ENCODE measurements around the gene HEATR9. TPM values are rescaled to one million over a fixed set of nuclear protein-coding genes. Genes with fewer than 3 reads are reported as not detected.

Gene HEATR9
- total and polyA plus RNA-seq, 3 donors from 2014 or later = 6.1 to 28.3 (median 7.8) TPM

DNA sequence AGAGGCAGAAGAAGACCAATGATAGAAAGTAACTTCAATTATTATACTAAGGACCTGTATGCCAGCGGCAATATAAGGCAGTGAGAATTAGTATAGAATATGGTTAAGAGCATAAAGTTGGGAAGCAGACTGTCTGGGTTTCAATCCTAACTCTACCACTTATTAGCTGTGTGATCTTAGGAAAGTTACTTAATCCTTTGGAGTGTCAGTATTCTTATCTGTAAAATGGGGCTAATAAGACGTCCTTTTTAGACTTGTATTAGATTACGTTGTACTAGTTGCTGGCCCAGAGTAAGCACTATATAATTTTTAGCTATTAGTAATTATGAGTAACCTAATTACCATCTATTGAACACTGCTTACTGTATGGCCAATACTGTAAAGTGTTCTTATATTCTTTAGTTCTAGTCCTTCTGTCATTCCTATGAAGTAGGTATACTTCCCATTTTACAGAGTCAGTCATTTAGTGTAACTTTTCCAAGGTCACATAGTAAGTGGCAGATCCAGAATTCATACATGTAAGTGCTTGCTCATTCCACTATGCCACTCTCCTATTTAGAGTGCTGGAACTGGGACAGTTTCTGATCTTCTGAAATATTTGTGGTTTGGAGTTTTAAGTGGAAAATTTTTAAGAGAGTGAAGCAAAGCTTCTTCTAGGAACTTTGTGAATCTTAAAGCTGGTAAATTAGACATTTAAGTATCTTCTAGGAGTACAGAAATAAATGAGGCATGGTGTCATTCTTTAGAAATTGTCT lies 22.5 kb downstream of the HEATR9 start:
- Histone ChIP-seq H3K4me3 (no peak overlapping the region), H3K27me3 (no peaks in the 10 kb centered on the region), H3K27ac (no peak overlapping the region), H3K36me3 (ENCODE audit: low read depth, missing control alignments) (no peaks in the 10 kb centered on the region), H3K9me3 (no peaks in the 10 kb centered on the region), H3K4me1 (no peaks in the 10 kb centered on the region)
- no peak for DNase-seq
- TF ChIP-seq POLR2A (IDR thresholded peaks at IDR 0.05) = no peak
- WGBS, 2 donors = 67 to 75% methylated on average over 3 of the region's 3 CpGs
- intact Hi-C loops (cut with DNase I; ENCODE audit: low total_unique reads) = no loop called here

DNA sequence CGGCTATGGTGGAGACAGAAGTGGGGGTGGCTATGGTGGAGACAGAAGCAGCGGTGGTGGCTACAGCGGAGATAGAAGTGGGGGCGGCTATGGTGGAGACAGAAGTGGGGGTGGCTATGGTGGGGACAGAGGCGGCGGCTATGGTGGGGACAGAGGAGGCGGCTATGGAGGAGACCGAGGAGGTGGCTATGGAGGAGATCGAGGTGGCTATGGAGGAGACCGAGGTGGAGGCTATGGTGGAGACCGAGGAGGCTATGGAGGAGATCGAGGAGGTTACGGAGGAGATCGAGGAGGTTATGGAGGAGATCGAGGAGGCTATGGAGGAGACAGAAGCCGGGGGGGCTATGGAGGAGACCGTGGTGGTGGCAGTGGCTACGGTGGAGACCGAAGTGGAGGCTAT lies 24.1 kb downstream of the HEATR9 start:
- no peaks in the 10 kb centered on the region for H3K36me3 ChIP-seq (ENCODE audit: low read depth, missing control alignments)
- 92 to 94% methylated on average over 19 of the region's 19 CpGs for WGBS, 2 donors

DNA sequence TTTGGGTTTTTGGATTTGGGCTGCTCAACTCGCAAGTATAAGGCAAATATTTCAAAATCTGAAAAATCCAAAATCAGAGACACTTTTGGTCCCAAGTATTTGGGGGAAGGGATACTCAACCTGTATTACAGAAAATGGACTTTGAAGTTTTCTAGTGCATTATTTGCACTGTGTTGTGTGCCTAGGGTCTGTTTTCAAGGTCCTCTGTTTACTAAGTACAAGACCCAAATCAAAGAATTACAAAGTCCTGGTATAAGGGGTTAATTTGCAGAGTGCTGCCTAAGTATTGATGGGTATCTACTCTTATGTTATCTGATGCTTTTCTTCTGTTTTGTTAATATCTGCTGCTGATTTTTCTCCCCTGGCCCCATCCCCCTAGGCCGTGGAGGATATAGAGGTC lies 25.0 kb downstream of the HEATR9 start:
- Histone ChIP-seq H3K9me3 (no peaks in the 10 kb centered on the region), H3K36me3 (ENCODE audit: low read depth, missing control alignments) (no peaks in the 10 kb centered on the region), H3K4me3 (no peak overlapping the region), H3K4me1 (no peaks in the 10 kb centered on the region), H3K27me3 (no peaks in the 10 kb centered on the region), H3K27ac (no peak overlapping the region)
- WGBS, 2 donors = 94 to 96% methylated on average over 2 of the region's 2 CpGs
- intact Hi-C loops (cut with DNase I; ENCODE audit: low total_unique reads) = no loop called here
- TF ChIP-seq POLR2A (IDR thresholded peaks at IDR 0.05) = no peak
- TF ChIP-seq, protein P1, sequence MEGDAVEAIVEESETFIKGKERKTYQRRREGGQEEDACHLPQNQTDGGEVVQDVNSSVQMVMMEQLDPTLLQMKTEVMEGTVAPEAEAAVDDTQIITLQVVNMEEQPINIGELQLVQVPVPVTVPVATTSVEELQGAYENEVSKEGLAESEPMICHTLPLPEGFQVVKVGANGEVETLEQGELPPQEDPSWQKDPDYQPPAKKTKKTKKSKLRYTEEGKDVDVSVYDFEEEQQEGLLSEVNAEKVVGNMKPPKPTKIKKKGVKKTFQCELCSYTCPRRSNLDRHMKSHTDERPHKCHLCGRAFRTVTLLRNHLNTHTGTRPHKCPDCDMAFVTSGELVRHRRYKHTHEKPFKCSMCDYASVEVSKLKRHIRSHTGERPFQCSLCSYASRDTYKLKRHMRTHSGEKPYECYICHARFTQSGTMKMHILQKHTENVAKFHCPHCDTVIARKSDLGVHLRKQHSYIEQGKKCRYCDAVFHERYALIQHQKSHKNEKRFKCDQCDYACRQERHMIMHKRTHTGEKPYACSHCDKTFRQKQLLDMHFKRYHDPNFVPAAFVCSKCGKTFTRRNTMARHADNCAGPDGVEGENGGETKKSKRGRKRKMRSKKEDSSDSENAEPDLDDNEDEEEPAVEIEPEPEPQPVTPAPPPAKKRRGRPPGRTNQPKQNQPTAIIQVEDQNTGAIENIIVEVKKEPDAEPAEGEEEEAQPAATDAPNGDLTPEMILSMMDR (IDR thresholded peaks at IDR 0.05) = no peak
- DNase-seq = no peak

More for the DNA sequence above, 24.1 kb downstream of the HEATR9 start:
- Histone ChIP-seq H3K4me1 (no peaks in the 10 kb centered on the region), H3K27me3 (no peaks in the 10 kb centered on the region), H3K27ac (no peak overlapping the region), H3K9me3 (no peaks in the 10 kb centered on the region), H3K4me3 (no peak overlapping the region)
- intact Hi-C loops (cut with DNase I; ENCODE audit: low total_unique reads) = no loop called here
- no peak for DNase-seq
- TF ChIP-seq, protein P1 (IDR thresholded peaks at IDR 0.05) = no peak
- no peak for TF ChIP-seq POLR2A (IDR thresholded peaks at IDR 0.05)

DNA sequence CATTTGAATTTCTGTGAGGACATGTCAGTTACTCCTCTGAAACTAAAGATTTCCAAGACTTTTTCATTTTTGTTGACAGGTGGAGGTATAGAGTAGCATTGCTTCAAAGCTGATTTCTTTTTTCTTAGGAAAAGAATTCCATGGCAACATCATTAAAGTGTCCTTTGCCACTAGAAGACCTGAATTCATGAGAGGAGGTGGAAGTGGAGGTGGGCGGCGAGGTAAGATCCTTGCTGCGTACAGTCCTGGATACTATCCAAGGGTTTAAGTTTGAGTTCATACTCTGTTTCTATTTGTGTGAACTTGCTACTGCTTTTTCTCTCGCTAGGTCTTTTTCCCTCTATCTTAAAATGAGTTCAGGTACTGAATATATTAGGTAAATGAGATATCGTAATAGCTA lies 26.5 kb downstream of the HEATR9 start:
- H3K4me3 ChIP-seq = no peak overlapping the region
- intact Hi-C loops (cut with DNase I; ENCODE audit: low total_unique reads) = no loop called here
- no peaks in the 10 kb centered on the region for H3K36me3 ChIP-seq (ENCODE audit: low read depth, missing control alignments)
- no peaks in the 10 kb centered on the region for H3K27me3 ChIP-seq
- H3K9me3 ChIP-seq = no peaks in the 10 kb centered on the region
- TF ChIP-seq POLR2A (IDR thresholded peaks at IDR 0.05) = no peak
- DNase-seq = no peak
- no peaks in the 10 kb centered on the region for H3K4me1 ChIP-seq
- no peak overlapping the region for H3K27ac ChIP-seq
- 83 to 92% methylated on average over 5 of the region's 5 CpGs for WGBS, 2 donors

DNA sequence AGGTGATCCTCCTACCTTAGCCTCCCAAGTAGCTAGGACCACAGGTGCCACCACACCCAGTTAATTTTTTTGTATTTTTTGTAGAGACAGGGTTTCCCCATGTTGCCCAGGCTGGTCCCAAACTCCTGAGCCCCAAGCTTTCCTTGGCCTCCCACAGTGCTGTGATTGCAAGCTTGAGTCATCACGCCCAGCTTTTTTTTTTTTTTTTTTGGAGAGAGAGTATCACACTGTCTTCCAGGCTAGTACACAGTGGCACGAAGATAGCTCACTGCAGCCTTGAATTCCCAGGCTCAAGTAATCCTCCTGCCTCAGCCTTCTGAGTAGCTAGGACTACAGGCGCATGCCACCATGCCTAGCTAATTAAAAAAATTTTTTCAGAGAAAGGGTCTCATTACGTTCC lies 27.2 kb downstream of the HEATR9 start:
- TF ChIP-seq, protein P1 (IDR thresholded peaks at IDR 0.05) = no peak
- TF ChIP-seq POLR2A (IDR thresholded peaks at IDR 0.05) = no peak
- Histone ChIP-seq H3K9me3 (no peaks in the 10 kb centered on the region), H3K36me3 (ENCODE audit: low read depth, missing control alignments) (no peaks in the 10 kb centered on the region), H3K27me3 (no peaks in the 10 kb centered on the region), H3K4me3 (no peak overlapping the region), H3K4me1 (no peaks in the 10 kb centered on the region), H3K27ac (no peak overlapping the region)
- DNase-seq = no peak
- WGBS, 2 donors = 56 to 70% methylated on average over 4 of the region's 4 CpGs
- intact Hi-C loops (cut with DNase I; ENCODE audit: low total_unique reads) = no loop called here

DNA sequence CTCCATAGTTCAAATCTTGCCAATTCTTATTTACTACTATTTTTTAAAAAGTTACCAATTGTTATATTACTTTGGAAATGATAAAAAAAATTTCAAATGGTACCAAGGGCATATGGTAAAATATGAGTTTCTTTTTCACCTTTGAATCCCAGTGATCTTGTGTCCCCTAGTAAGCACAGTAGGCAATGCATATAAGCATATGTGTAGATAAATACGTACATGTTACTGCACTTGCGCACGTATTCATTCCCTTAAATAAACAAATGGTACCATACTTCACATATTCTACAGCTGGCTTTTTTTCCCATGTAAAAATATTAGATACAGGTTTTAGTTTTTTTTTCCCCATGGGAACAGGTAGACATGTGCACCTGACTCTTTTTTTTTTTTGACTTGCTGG lies 27.6 kb downstream of the HEATR9 start:
- H3K27me3 ChIP-seq = no peaks in the 10 kb centered on the region
- intact Hi-C loops (cut with DNase I; ENCODE audit: low total_unique reads) = no loop called here
- H3K27ac ChIP-seq = no peak overlapping the region
- no peak for TF ChIP-seq POLR2A (IDR thresholded peaks at IDR 0.05)
- TF ChIP-seq, protein P1 (IDR thresholded peaks at IDR 0.05) = no peak
- H3K36me3 ChIP-seq (ENCODE audit: low read depth, missing control alignments) = no peaks in the 10 kb centered on the region
- H3K4me3 ChIP-seq = no peak overlapping the region
- H3K9me3 ChIP-seq = no peaks in the 10 kb centered on the region
- no peak for DNase-seq
- 74 to 88% methylated on average over 3 of the region's 3 CpGs for WGBS, 2 donors
- H3K4me1 ChIP-seq = no peaks in the 10 kb centered on the region

All from testis (tissue), 3 donors.